Thyroid gland (tissue), 4 donors: ENCODE measurements around the gene MAGI2. TPM values are rescaled to one million over a fixed set of nuclear protein-coding genes. Genes with fewer than 3 reads are reported as not detected.

Experiments
- DNase-seq, 2 donors: peaks; one replicate each; pipeline ENCODE4 v3.0.0-alpha.2; 2019
- H3K27ac ChIP-seq, 3 donors: fragments of 200-600 bp; sonication (generic); 1 replicate in 2 of 3; 2 replicates in 1 of 3; pipeline ENCODE4 v1.5.1; 2016 to 2019; ENCODE audit warnings: mild to moderate bottlenecking in 1 of 3, moderate library complexity in 1 of 3
- H3K27me3 ChIP-seq: fragments of 200-600 bp; sonication (generic); one replicate; pipeline ENCODE4 v1.5.1; 2019
- H3K36me3 ChIP-seq, 2 donors: fragments of 200-600 bp; sonication (generic); one replicate each; pipeline ENCODE4 v1.5.1; 2016 to 2019
- H3K4me1 ChIP-seq, 2 donors: fragments of 200-600 bp; sonication (generic); one replicate each; pipeline ENCODE4 v1.5.1; 2017 to 2019
- H3K4me3 ChIP-seq, 3 donors: fragments of 200-600 bp; sonication (generic); replicated peaks in 1 of 3; 1 replicate in 2 of 3; 2 replicates in 1 of 3; pipeline ENCODE4 v1.5.1; 2016; ENCODE audit warnings: mild to moderate bottlenecking in 1 of 3
- H3K9me3 ChIP-seq: fragments of 200-600 bp; sonication (generic); one replicate; pipeline ENCODE4 v1.5.1; 2017
- CTCF ChIP-seq, 6 experiments: fragments of 200-600 bp in 3 of 6; fragments of 450-650 bp in 3 of 6; sonication (generic) in 3 of 6; IDR thresholded peaks; one replicate each; pipeline ENCODE4 v1.5.1; 2016 to 2019; ENCODE audit warnings: antibody characterized with exemption in 6 of 6, mild to moderate bottlenecking in 2 of 6, inconsistent platforms in 1 of 6, moderate library complexity in 1 of 6
- POLR2A ChIP-seq, 2 donors: fragments of 450-650 bp; IDR thresholded peaks; one replicate each; pipeline ENCODE4 v1.6.1; 2017; ENCODE audit warnings: antibody characterized with exemption in 2 of 2, mild to moderate bottlenecking in 2 of 2, moderate library complexity in 1 of 2
- WGBS, 2 donors: methylation state at CpG; one replicate each; pipeline ENCODE4 v1.1.5; 2017; 5-methylcytosine and 5-hydroxymethylcytosine counted together
- intact Hi-C: fragments of 100-400 bp; cut with DNase I; formaldehyde crosslinking; loops from one replicate; pipeline ENCODE4 v1.15.1; 2023
- total RNA-seq, 4 donors: library from RNA; depleted of rRNA; stranded (reverse); fragments of >200 nt; gene quantifications; one replicate each; pipeline ENCODE4 v1.2.3, GENCODE V29; 2016

Gene MAGI2
- total RNA-seq, 4 donors from 2014 or later = 20.7 to 31.1 (median 26.0) TPM

- H3K27ac ChIP-seq = no peak overlapping the region
- TF ChIP-seq CTCF (IDR thresholded peaks at IDR 0.05) (no peak), POLR2A (IDR thresholded peaks at IDR 0.05) (no peak)
- no peaks in the 10 kb centered on the region for H3K9me3 ChIP-seq
- intact Hi-C loops = no loop called here
- no peaks in the 10 kb centered on the region for H3K36me3 ChIP-seq
- no peak for DNase-seq
- H3K4me3 ChIP-seq = no peak overlapping the region
- no peaks in the 10 kb centered on the region for H3K27me3 ChIP-seq
- H3K4me1 ChIP-seq = no peaks in the 10 kb centered on the region
- WGBS, 2 donors = 73 to 75% methylated on average over 3 of the region's 3 CpGs
Observed at GRCh38 chr7:79347351-79347750, 106.1 kb downstream of the MAGI2 start.

GRCh38 chr7:79341902-79342301, 111.6 kb downstream of the MAGI2 start:
- WGBS, 2 donors = 91 to 97% methylated on average over 5 of the region's 5 CpGs
- no peaks in the 10 kb centered on the region for H3K27me3 ChIP-seq
- H3K4me3 ChIP-seq = no peak overlapping the region
- no peaks in the 10 kb centered on the region for H3K9me3 ChIP-seq
- H3K36me3 ChIP-seq = no peaks in the 10 kb centered on the region
- intact Hi-C loops = no loop called here
- DNase-seq = no peak
- no peaks in the 10 kb centered on the region for H3K4me1 ChIP-seq
- no peak overlapping the region for H3K27ac ChIP-seq
- TF ChIP-seq CTCF (IDR thresholded peaks at IDR 0.05) (no peak), POLR2A (IDR thresholded peaks at IDR 0.05) (no peak)

- H3K27ac ChIP-seq = no peak overlapping the region
- TF ChIP-seq POLR2A (IDR thresholded peaks at IDR 0.05) = no peak
- no peak for TF ChIP-seq CTCF (IDR thresholded peaks at IDR 0.05)
- intact Hi-C loops = no loop called here
- H3K4me1 ChIP-seq = no peaks in the 10 kb centered on the region
- no peaks in the 10 kb centered on the region for H3K9me3 ChIP-seq
- no peak for DNase-seq
- H3K27me3 ChIP-seq = no peaks in the 10 kb centered on the region
- no peak overlapping the region for H3K4me3 ChIP-seq
- H3K36me3 ChIP-seq = no peaks in the 10 kb centered on the region
Observed at GRCh38 chr7:79340212-79340611, 113.3 kb downstream of the MAGI2 start.

GRCh38 chr7:79339208-79339925, 114.1 kb downstream of the MAGI2 start:
- 93 to 96% methylated on average over 4 of the region's 4 CpGs for WGBS, 2 donors
- no peak for TF ChIP-seq POLR2A (IDR thresholded peaks at IDR 0.05)
- intact Hi-C loops = no loop called here

GRCh38 chr7:79337717-79338116, 115.8 kb downstream of the MAGI2 start:
- intact Hi-C loops = no loop called here
- H3K27ac ChIP-seq = no peak overlapping the region
- no peak for TF ChIP-seq CTCF (IDR thresholded peaks at IDR 0.05)
- no peak for TF ChIP-seq POLR2A (IDR thresholded peaks at IDR 0.05)

More at GRCh38 chr7:79339208-79339925, 114.1 kb downstream of the MAGI2 start:
- no peaks in the 10 kb centered on the region for H3K4me1 ChIP-seq
- H3K27ac ChIP-seq = no peak overlapping the region
- no peak overlapping the region for H3K4me3 ChIP-seq
- H3K27me3 ChIP-seq = no peaks in the 10 kb centered on the region
- H3K9me3 ChIP-seq = no peaks in the 10 kb centered on the region
- no peaks in the 10 kb centered on the region for H3K36me3 ChIP-seq
- DNase-seq = no peak

More at GRCh38 chr7:79337717-79338116, 115.8 kb downstream of the MAGI2 start:
- no peaks in the 10 kb centered on the region for H3K9me3 ChIP-seq
- no peaks in the 10 kb centered on the region for H3K4me1 ChIP-seq
- no peak overlapping the region for H3K4me3 ChIP-seq
- DNase-seq = no peak
- H3K27me3 ChIP-seq = no peaks in the 10 kb centered on the region
- no peaks in the 10 kb centered on the region for H3K36me3 ChIP-seq
- 56 to 68% methylated on average over 5 of the region's 5 CpGs for WGBS, 2 donors
